Neural crest cell (in vitro differentiated cells): ENCODE measurements around the gene PERCC1. TPM values are rescaled to one million over a fixed set of nuclear protein-coding genes. Genes with fewer than 3 reads are reported as not detected.

Experiments used
- DNase-seq: peaks from one replicate; pipeline ENCODE4 v3.0.0; 2021; ENCODE audit warnings: low read depth, mixed read lengths, low spot score
- H3K27ac Mint-ChIP-seq: one replicate; pipeline ENCODE4 v1.8.0; 2021; ENCODE audit warnings: mild to moderate bottlenecking, mixed read lengths; ENCODE audit not compliant: unreplicated experiment
- H3K27me3 Mint-ChIP-seq: 2 replicates; pipeline ENCODE4 v1.8.0; 2021; ENCODE audit warnings: low read depth, mild to moderate bottlenecking, mixed read lengths
- H3K36me3 Mint-ChIP-seq: 2 replicates; pipeline ENCODE4 v1.8.0; 2021; ENCODE audit warnings: low read depth, mild to moderate bottlenecking, mixed read lengths
- H3K4me1 Mint-ChIP-seq: 2 replicates; pipeline ENCODE4 v1.8.0; 2021; ENCODE audit warnings: mixed read lengths
- H3K4me3 Mint-ChIP-seq: one replicate; pipeline ENCODE4 v1.8.0; 2021; ENCODE audit warnings: mild to moderate bottlenecking, mixed read lengths
- H3K9me3 Mint-ChIP-seq: 2 replicates; pipeline ENCODE4 v1.8.0; 2021; ENCODE audit warnings: mixed read lengths
- CTCF ChIP-seq: fragments of 200-600 bp; sonication (generic); conservative IDR thresholded peaks from 2 replicates; pipeline ENCODE4 v1.5.0; 2021; ENCODE audit warnings: antibody characterized with exemption, mild to moderate bottlenecking
- total RNA-seq: library from RNA; stranded (reverse); gene quantifications from 2 replicates; pipeline ENCODE4 v1.2.1, GENCODE V29; 2021

Gene PERCC1
- total RNA-seq, 1 donor from 2014 or later: not detected

DNA sequence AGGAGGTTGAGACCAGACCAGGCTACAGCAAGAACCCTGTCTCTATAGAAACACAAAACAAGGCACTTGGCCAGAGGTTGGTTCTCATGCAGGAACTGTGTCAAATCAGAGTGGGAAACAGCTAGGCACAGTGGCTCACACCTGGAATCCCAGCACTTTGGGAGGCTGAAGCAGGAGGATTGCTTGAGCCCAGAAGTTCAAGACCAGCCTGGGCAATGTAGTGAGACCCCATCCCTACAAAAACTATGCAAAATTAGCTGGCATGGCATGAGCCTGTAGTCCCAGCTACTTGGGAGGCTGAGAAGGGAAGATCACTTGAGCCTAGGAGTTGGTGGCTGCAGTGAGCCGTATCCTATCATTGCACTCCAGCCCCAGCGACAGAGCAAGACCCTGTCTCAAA is 18.0 kb upstream of the PERCC1 start:
- no peak for DNase-seq
- Mint-ChIP-seq H3K27ac (no peak overlapping the region), H3K9me3 (no peaks in the 10 kb centered on the region), H3K36me3 (no peaks in the 10 kb centered on the region), H3K4me3 (peak overlapping the region; percentile 83), H3K27me3 (no peaks in the 10 kb centered on the region), H3K4me1 (peaks cover 14% of the 10 kb centered on the region)
- TF ChIP-seq CTCF: no peak

DNA sequence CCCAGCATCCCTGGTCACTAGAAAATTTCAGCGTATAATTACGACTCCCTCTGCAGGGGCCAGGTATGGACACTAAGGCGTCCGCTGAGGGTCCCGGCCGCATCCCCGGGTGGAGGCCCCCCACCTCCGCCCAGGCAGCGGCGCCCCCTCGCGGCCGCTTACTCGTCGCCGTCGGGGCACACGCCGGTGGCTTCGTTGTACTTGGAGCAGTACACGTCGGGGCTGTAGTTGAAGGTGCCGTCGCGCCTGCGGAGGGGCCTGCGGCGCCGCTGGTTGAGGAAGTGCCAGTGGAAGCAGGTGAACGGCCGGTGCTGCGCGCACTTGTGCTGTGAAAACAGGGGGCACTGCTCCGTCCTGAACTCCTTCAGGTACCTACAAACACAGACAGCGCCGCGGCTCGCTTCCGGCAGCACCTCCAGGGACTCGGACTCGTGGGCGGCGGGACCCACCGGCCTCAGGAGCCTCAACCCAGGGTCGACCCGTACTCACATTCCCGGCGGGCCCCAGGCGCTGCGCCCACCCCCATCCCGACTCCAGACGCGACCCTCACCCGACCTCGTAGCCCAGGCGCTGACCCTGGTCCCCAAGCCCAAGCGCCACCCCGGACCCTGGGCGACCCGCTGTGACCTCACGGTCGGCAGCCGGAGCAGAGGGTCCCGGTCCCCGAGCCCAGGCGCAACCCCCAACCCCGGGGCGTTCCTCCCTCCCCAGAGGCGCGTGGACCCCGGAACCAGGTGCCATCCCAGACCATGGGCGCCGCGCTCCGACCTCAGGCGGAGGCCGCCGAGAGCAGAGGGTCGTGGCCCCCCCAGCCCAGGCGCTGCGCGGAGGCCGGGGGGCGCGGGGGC is 17.0 kb upstream of the PERCC1 start:
- peak; percentile 71 for TF ChIP-seq CTCF
- Mint-ChIP-seq H3K36me3 (no peaks in the 10 kb centered on the region), H3K4me3 (peak overlapping the region; percentile 83), H3K4me1 (peaks cover 13% of the 10 kb centered on the region), H3K27me3 (no peaks in the 10 kb centered on the region), H3K9me3 (no peaks in the 10 kb centered on the region), H3K27ac (no peak overlapping the region)
- DNase-seq: peak; percentile 52

DNA sequence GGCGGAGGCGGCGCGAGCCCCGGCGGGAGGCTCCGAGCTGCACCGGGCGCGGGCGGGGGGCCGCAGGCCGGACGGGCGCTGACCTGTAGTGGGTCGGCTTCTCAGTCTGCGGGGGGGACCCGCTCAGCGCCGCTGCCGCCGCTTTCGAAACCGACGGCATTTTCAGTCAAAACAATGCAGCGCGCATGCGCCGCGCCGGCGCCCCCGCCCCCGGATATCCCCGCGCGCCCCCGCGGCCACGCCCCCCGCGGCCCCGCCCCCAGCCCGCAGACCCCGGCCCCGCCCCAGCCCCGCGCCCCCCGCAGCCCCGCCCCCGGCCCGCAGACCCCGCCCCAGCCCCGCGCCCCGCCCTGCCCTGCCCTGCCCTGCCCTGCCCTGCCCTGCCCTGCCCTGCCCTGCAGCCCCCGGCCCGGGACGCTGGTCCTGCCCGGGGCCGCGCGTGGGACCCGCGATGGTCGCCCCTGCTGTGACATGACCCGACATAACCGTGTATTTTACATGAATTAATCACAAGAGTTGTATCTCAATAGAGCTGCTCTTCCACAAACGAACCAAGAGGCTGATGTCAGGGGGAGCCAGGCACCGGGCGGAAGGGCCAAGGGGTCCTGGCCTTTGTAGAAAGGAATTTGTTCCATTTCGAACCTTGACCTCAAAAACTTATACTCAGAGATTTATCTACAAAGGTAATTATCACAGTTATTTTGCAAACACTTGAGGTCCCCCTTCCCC is 16.2 kb upstream of the PERCC1 start, which contains the start of gene UNKL:
Gene UNKL (minus strand): TSS at position 173 of the 729 bp plus-strand sequence. CDS start 13 bp downstream, at position 160.
- Mint-ChIP-seq H3K27me3 (no peaks in the 10 kb centered on the region), H3K9me3 (no peaks in the 10 kb centered on the region), H3K4me1 (peaks cover 8% of the 10 kb centered on the region), H3K4me3 (peak within 1 kb of the TSS; percentile 86), H3K36me3 (no peaks in the 10 kb centered on the region), H3K27ac (no peak within 1 kb of the TSS)
- TF ChIP-seq CTCF: no peak
- DNase-seq: peak; percentile 64

- peaks cover 17% of the 10 kb centered on the region for H3K4me1 Mint-ChIP-seq
- no peak for DNase-seq
- no peak for TF ChIP-seq CTCF
Measured at GRCh38 chr16:1416521-1416941, 14.3 kb upstream of the PERCC1 start.

GRCh38 chr16:1420111-1420539 is 10.8 kb upstream of the PERCC1 start:
- H3K27ac Mint-ChIP-seq: peak overlapping the region; percentile 75
- no peak for TF ChIP-seq CTCF

More at GRCh38 chr16:1416521-1416941, 14.3 kb upstream of the PERCC1 start:
- H3K36me3 Mint-ChIP-seq: peaks cover 4% of the 10 kb centered on the region
- no peaks in the 10 kb centered on the region for H3K27me3 Mint-ChIP-seq
- no peak overlapping the region for H3K27ac Mint-ChIP-seq
- peak overlapping the region; percentile 80 for H3K4me3 Mint-ChIP-seq
- H3K9me3 Mint-ChIP-seq: no peaks in the 10 kb centered on the region

More at GRCh38 chr16:1420111-1420539, 10.8 kb upstream of the PERCC1 start:
- H3K4me3 Mint-ChIP-seq: peak overlapping the region; percentile 99
- no peak for DNase-seq
- peaks cover 4% of the 10 kb centered on the region for H3K36me3 Mint-ChIP-seq
- H3K9me3 Mint-ChIP-seq: no peaks in the 10 kb centered on the region
- H3K27me3 Mint-ChIP-seq: no peaks in the 10 kb centered on the region
- H3K4me1 Mint-ChIP-seq: peaks cover 14% of the 10 kb centered on the region
